ENCODE measurements around the gene KCND3. TPM values are rescaled to one million over a fixed set of nuclear protein-coding genes. Genes with fewer than 3 reads are reported as not detected.

KCND3 gene
- total RNA-seq, 4 donors from 2014 or later: 1.8 to 5.3 (median 4.2) TPM

DNA sequence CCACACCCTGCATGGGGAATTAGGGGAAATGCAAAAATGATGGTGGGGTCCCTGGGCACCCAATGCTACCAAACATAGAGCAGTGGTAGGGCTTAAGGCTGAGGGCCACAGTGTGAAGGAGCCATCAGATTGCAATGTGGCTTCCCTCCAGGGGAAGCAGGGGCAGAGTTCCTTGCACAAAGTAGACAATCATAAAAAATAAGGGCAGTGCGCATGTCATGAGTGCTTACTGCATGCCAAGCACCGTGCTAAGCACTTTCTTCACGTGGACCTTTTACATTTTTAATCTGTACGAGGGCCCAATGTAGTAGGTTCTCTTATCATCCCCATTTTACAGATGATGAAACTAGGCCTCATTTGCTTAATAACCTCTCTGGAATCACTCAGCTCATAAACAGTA, 177.2 kb downstream of the KCND3 start:
- 94 to 100% methylated on average over 4 of the region's 4 CpGs for WGBS, 2 donors
- TF ChIP-seq, protein P1, sequence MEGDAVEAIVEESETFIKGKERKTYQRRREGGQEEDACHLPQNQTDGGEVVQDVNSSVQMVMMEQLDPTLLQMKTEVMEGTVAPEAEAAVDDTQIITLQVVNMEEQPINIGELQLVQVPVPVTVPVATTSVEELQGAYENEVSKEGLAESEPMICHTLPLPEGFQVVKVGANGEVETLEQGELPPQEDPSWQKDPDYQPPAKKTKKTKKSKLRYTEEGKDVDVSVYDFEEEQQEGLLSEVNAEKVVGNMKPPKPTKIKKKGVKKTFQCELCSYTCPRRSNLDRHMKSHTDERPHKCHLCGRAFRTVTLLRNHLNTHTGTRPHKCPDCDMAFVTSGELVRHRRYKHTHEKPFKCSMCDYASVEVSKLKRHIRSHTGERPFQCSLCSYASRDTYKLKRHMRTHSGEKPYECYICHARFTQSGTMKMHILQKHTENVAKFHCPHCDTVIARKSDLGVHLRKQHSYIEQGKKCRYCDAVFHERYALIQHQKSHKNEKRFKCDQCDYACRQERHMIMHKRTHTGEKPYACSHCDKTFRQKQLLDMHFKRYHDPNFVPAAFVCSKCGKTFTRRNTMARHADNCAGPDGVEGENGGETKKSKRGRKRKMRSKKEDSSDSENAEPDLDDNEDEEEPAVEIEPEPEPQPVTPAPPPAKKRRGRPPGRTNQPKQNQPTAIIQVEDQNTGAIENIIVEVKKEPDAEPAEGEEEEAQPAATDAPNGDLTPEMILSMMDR (IDR thresholded peaks at IDR 0.05): no peak
- TF ChIP-seq POLR2A (IDR thresholded peaks at IDR 0.05): no peak

DNA sequence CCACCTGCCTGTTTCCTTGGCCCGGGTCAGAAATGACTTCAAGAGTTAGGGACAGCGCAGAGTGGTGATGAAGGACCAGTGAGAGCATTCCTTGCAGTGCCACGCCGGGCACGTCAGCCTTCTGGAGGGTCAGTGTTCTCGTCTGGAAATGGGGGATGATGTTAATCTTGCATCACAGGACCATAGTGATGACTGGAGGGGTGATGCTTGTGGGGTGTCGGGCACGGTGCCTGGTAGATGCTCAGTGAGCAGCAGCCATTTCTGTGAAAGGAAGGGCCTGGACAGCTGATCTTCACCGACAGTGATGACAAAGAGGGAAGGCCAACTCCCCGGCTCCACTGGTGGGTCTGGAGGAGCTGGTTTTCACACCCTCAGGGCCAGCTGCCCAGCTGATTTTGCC, 177.6 kb downstream of the KCND3 start:
- H3K36me3 ChIP-seq: no peaks in the 10 kb centered on the region

More for the DNA sequence above, 177.2 kb downstream of the KCND3 start:
- H3K9me3 ChIP-seq: no peaks in the 10 kb centered on the region
- no peak overlapping the region for H3K27ac ChIP-seq
- no peak overlapping the region for H3K4me3 ChIP-seq (replicated peaks in 1 of 3)
- H3K27me3 ChIP-seq: no peaks in the 10 kb centered on the region
- intact Hi-C loops (cut with DNase I): no loop called here
- no peak for DNase-seq
- no peaks in the 10 kb centered on the region for H3K4me1 ChIP-seq
- H3K36me3 ChIP-seq: no peaks in the 10 kb centered on the region

DNA sequence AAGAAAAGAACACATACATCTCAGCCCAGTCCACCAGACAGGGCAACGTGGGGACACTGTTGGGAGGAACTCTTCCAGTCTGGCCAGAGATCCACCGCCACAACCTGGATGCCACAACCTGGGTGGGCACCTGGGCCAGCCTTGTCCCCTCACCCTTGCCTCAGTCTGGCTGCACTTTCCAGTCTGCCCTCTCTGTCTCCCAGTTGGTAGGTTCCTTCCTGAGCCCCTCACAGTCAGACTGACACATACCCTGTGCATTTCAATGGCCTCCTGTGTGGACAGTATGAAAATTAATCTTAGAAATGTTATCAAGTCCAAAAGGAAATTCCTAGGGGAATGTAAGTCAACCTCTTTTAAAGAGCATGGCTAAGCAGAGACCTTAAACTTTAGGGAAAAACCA, 184.2 kb downstream of the KCND3 start:
- TF ChIP-seq, protein P1 (IDR thresholded peaks at IDR 0.05): no peak
- TF ChIP-seq POLR2A (IDR thresholded peaks at IDR 0.05): no peak
- no peak for DNase-seq
- H3K4me3 ChIP-seq (replicated peaks in 1 of 3): no peak overlapping the region
- H3K4me1 ChIP-seq: no peaks in the 10 kb centered on the region
- intact Hi-C loops (cut with DNase I): no loop called here
- no peaks in the 10 kb centered on the region for H3K36me3 ChIP-seq
- H3K9me3 ChIP-seq: no peaks in the 10 kb centered on the region
- WGBS, 2 donors: 95 to 100% methylated on average over 2 of the region's 2 CpGs
- no peaks in the 10 kb centered on the region for H3K27me3 ChIP-seq
- H3K27ac ChIP-seq: no peak overlapping the region

More for the DNA sequence above, 177.6 kb downstream of the KCND3 start:
- Histone ChIP-seq H3K27ac (no peak overlapping the region), H3K27me3 (no peaks in the 10 kb centered on the region), H3K9me3 (no peaks in the 10 kb centered on the region), H3K4me1 (no peaks in the 10 kb centered on the region), H3K4me3 (replicated peaks in 1 of 3) (no peak overlapping the region)
- WGBS, 2 donors: 91% methylated on average over 10 of the region's 10 CpGs
- no peak for DNase-seq
- intact Hi-C loops (cut with DNase I): no loop called here
- TF ChIP-seq, protein P1 (IDR thresholded peaks at IDR 0.05): no peak
- TF ChIP-seq POLR2A (IDR thresholded peaks at IDR 0.05): no peak

DNA sequence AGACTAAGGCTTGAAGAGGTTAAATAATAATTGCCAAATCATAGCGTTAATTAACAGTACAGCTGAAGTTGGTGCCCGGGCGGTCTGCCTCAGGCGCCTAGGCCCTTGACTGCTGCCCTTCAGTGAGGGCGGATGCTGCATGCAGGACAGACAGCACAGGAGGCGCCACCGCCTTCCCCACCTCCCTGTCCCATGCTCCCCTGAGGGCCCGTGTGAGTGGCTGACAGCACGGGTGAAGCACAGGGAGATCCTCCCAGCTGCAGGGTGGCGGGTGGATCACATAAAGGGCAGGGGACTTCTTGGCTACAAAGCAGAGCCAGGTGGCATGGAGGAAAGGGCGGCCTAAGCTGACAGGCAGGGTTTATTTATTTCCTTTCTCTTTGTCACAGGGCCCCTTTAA, 184.7 kb downstream of the KCND3 start:
- no peaks in the 10 kb centered on the region for H3K36me3 ChIP-seq
- no peak overlapping the region for H3K27ac ChIP-seq
- H3K27me3 ChIP-seq: no peaks in the 10 kb centered on the region
- intact Hi-C loops (cut with DNase I): no loop called here
- TF ChIP-seq, protein P1 (IDR thresholded peaks at IDR 0.05): no peak
- TF ChIP-seq POLR2A (IDR thresholded peaks at IDR 0.05): no peak
- DNase-seq: no peak
- 86 to 89% methylated on average over 11 of the region's 11 CpGs for WGBS, 2 donors
- H3K4me3 ChIP-seq (replicated peaks in 1 of 3): no peak overlapping the region
- no peaks in the 10 kb centered on the region for H3K9me3 ChIP-seq
- no peaks in the 10 kb centered on the region for H3K4me1 ChIP-seq

DNA sequence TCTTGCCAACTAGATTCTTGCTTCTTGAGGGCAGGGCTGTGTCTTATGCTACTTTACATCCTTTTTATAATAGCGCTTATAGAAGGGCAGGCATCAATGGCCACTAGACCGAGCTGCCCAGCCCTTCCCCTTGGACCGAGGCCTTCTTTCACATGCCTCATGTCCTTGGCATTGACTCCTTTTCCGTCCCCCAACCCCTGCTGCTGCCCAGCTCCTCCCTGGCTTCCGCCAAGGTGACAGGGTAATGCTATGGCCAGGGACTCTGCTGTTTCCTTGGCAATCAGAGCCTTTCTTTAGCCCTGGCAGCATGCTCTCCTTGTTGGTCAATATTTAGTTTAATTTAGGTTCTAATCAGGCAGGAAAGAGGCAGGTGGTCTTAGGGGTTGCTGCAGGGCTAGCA, 185.5 kb downstream of the KCND3 start:
- 86 to 90% methylated on average over 5 of the region's 5 CpGs for WGBS, 2 donors
- intact Hi-C loops (cut with DNase I): no loop called here
- H3K27ac ChIP-seq: no peak overlapping the region
- H3K27me3 ChIP-seq: no peaks in the 10 kb centered on the region
- no peak overlapping the region for H3K4me3 ChIP-seq (replicated peaks in 1 of 3)
- no peaks in the 10 kb centered on the region for H3K4me1 ChIP-seq
- H3K9me3 ChIP-seq: no peaks in the 10 kb centered on the region
- TF ChIP-seq, protein P1 (IDR thresholded peaks at IDR 0.05): no peak
- TF ChIP-seq POLR2A (IDR thresholded peaks at IDR 0.05): no peak
- no peak for DNase-seq
- H3K36me3 ChIP-seq: no peaks in the 10 kb centered on the region

Measured in thyroid gland (tissue), 4 donors.